ENCODE data around the gene PNRC1. TPM values are rescaled to one million over a fixed set of nuclear protein-coding genes. Genes with fewer than 3 reads are reported as not detected.

The PNRC1 gene
- 33.8 and 86.5 TPM in 2 replicates for total RNA-seq

DNA sequence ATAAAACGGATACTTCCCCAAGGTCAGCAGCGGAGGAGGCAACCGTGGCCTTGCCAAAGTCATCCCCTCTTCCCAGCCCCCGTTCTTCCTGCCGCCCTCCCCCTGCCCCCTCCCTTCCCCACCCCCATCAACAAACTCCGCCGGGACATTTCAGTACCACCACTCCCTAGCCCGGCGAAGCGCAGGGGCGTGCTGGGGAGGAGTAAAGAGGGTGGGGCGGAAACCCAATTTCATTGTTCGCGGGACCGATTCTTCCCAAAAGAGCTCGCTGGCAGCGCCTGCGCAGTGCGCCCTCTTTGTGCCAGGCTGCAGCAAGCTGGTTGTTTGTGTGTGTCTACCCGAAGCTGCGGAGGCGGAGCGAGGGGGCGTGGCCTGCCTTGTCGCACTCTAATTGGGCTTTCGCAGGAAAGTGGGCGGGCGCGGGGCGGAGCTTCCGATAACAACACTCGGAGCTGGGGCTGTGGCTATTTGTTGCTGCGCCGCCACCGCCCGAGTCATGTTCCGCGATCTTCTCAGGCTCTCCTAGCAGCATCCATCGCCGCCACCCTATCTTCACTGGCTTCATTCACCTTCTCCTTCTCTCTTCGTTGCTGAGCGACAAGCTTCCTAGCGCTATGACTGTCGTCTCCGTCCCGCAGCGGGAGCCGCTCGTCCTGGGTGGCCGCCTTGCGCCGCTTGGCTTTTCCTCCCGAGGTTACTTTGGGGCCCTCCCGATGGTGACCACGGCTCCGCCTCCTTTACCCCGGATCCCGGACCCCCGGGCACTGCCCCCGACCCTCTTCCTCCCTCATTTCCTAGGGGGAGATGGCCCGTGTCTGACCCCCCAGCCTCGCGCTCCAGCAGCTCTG, at the start of gene PNRC1:
PNRC1 (plus strand) TSS at position 471 of the 848 bp plus-strand sequence; CDS start at position 615, 144 bp downstream.

DNA sequence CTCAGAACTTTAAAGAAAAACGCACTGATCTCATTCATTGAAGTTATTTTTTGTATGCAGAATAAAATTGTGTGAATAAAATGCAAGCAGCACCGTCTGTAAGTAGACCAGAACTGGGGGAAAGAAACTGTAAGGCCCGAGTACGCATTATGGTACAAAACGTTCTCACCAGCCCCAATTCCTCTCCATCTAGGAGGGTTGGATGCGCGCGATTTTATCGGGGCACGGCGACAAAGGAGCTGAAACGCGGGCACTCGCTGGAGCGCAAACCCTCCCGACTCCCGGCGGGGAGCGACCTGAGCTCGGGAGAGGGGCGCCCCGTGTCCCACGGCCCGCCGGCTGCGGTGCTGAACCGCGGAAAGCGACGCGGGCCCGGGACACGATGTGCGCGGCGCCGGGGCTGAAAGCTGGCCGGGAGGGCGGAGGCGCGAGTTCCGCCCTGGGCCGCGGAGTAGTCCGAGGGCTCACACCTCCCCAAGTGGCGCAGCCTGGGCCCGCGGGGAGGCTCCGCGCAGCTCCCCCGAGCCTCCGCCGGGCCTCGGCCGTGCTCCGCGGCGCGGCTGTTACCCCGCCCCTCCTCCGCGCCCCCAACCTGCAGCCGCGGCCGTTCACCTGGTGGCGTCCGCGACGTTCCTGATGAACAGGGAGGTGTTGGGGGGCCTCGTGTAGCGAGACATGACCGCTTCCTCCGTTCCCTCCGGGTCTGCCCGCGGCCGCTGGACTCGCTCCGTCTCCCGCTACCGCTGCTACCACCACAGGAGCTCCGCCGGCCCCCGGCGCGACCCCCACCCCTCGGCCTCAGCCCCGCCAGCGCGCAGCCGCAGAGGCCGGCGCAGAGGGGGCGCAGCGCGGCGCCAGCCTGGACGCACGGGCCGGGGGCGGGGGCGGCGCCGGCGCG, 36.9 kb downstream of the PNRC1 start, which contains the start of gene SRSF12:
SRSF12 (minus strand) TSS at position 861 of the 898 bp plus-strand sequence; CDS start at position 677, 184 bp downstream.

Other genes with a start within 250 kb of the PNRC1 start
- gene RNGTT, start 117.1 kb upstream of the PNRC1 start, total RNA-seq, result 23.9 and 24.6 TPM in 2 replicates
- 0.34 and 0.36 TPM in 2 replicates for gene SRSF12, start 37.3 kb downstream of the PNRC1 start, total RNA-seq
- gene PM20D2, start 65.3 kb downstream of the PNRC1 start, total RNA-seq, result 9.5 and 14.4 TPM in 2 replicates
- gene GABRR1, start 136.6 kb downstream of the PNRC1 start, total RNA-seq, result not detected in 2 replicates
- gene GABRR2, start 234.5 kb downstream of the PNRC1 start, total RNA-seq, result under 0.01 and 0.14 TPM in 2 replicates

All from nasal cavity respiratory epithelium epithelial cell of viscerocranial mucosa (primary cell).